Measurements from ENCODE around the gene ZNF275.
"Not testable (repeated sequence)": the region's sequence is repeated elsewhere in the genome, so short reads cannot be mapped to it uniquely, and the experiment has no call there.

ZNF275 gene

DNA sequence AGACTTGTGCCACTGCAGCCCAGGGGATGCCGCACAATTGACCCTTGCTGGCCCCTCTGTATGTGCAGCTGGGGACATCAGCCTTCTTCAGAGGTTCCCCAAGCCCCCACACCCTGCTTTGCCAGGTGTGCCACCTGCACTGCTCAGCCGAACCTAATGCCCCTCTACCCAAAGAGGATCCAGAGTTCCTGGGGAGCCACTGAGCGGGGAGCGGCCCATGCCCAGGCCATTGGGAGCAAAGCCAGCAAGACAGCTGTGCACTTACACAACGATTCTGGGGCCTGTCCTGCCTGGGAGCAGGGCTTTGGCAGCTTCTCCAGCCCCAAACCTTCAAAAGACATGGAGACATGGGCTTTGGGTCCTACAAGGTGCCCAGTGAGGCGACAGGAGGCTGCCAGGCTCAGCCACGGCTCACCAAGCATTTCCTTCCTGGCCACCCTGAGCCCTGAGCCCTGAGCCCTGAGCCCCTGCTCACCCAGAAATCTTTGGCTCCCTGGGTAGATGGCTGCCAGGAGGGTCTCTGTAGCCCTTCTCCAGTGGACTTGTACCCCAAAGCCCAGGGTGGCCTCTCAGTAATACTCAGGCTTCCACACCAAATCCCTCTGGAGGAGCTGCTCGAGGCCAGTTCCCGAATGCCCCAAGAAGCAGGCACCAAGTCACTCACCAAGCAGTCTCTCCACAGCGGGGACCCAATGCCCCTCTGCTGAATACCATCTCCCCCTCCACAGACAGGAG, 54.2 kb downstream of the ZNF275 start:
- no peak for DNase-seq (ENCODE audit: low spot score)

DNA sequence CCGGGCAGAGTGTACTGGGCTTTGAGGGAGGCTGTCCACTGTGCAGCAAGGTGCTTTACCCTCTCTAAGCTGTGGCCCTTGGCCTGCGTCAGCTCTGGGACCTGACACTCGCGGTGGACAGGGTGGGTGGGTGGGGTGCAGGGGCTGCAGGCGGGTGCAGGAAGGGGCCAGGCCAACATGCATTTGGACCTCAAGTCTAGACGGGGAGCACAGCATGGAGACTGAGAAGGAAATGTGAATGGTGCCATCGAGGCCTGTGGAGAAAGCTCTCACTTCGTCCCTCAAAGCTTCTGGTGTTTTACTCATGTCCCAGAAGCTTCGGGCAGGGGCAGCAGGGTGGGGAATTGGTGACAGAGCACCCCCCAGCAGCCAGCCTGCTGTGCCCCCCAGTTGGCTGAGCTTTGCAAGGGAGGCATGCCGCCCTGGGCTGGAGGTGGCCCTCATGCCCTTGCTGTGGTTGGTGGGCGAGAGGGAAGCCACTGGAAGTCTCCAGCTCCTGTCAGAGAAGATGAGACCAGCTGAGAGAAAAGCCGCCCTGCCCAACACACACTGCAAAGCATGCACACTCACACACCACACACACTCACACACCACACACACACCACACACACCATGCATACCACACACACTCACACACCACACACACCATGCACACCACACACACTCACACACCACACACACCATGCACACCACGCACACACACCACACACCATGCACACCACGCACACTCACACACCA, 54.9 kb downstream of the ZNF275 start:
- no peak for DNase-seq (ENCODE audit: low spot score)

- DNase-seq (ENCODE audit: low spot score): not testable (repeated sequence)
Measured at GRCh38 chrX:153389460-153389768, 55.5 kb downstream of the ZNF275 start.

GRCh38 chrX:153392642-153393321, 58.8 kb downstream of the ZNF275 start:
- DNase-seq (ENCODE audit: low spot score): no peak

DNA sequence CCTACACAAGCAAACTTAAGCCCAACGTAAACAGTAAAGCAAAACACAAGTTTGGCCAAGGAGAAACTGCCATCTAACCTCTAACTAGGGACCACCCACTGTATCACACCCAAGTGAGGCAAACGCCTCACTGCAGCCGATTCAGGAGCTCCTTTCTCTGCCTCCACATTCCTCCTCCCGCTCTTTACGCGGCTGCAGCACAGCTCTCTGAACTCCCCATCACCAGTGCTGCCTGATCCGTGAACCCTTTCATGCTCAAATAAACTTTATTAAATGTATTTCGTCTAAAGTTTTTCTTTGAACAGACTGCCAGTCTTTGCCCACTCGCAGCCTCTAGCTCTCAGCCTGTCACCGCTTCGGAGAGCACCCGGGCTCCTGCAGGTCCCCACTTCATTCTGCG, 60.7 kb downstream of the ZNF275 start:
- DNase-seq (ENCODE audit: low spot score): no peak

DNA sequence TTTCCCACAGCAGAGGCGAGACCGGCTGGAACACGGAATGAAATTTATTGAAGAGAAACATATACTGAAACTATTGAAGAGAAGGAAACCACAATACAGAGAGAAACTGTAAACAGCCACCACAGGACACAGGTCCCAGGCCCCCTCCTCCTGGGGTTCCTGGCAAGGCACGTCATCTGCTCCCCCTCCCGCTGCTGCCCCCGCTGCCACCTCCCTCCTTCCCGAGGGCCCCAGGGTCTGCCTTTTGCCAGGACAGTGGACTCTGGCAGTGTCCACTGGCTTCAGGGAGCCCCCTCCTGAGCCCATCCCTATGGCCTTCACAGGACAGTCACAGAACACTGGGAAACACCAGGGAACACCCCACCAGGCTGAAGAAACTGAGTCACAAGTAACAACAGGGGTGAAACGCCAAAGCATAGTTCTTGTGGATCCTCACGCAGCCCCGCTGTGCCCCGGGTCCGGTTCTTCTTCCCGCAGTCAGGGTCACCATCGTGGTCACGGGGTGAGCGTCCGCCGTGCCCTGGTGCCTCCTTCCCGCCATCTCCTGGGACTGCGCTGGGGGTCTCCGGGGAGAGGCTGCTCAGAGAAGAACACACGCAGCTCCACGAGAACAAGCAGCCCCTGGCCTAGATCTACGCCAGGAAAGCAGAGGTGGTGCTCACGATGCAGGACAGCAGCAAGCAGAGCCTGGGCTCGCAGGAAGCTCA, 61.8 kb downstream of the ZNF275 start:
- no peak for DNase-seq (ENCODE audit: low spot score)

- no peak for DNase-seq (ENCODE audit: low spot score)
Measured at GRCh38 chrX:153396320-153397195, 62.6 kb downstream of the ZNF275 start.

GRCh38 chrX:153397256-153397960, 63.5 kb downstream of the ZNF275 start:
- DNase-seq (ENCODE audit: low spot score): no peak

DNA sequence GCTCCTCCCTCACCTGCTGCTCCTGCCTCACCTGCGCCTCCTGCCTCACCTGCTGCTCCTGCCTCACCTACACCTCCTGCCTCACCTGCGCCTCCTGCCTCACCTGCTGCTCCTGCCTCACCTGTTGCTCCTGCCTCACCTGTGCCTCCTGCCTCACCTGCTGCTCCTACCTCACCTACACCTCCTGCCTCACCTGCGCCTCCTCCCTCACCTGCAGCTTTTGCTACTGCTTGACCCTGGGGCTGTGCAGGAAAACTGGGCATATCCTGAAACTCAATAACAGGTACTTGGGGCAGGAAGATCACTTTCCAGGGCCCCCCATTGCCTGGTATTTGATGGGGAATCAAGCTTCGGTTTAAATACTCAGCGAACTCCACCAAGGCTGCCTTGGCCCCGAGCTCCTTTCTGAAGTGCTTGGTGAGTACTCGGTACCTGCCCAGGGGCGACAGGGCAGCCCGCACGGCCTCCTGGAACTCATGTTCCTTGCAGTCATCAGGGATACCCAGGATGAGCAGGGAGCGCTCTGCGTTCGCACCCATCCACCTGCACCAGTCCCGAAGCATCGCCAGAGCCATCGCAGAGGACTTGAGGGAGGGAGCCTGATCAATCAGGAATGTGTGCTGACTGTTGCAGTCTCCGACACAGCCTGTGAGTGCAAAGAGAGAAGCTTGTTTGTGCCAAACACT, 64.5 kb downstream of the ZNF275 start:
- no peak for DNase-seq (ENCODE audit: low spot score)

- peak; percentile 84 for DNase-seq (ENCODE audit: low spot score)
Measured at GRCh38 chrX:153400146-153401132, 66.5 kb downstream of the ZNF275 start.

GRCh38 chrX:153401133-153401764, 67.3 kb downstream of the ZNF275 start, which contains the start of gene PNMA6E:
PNMA6E (minus strand) TSS chrX:153401350; CDS start chrX:153398849, 2,501 bp downstream.
- DNase-seq (ENCODE audit: low spot score): no peak
